ENCODE measurements around the gene NIT2.

DNA sequence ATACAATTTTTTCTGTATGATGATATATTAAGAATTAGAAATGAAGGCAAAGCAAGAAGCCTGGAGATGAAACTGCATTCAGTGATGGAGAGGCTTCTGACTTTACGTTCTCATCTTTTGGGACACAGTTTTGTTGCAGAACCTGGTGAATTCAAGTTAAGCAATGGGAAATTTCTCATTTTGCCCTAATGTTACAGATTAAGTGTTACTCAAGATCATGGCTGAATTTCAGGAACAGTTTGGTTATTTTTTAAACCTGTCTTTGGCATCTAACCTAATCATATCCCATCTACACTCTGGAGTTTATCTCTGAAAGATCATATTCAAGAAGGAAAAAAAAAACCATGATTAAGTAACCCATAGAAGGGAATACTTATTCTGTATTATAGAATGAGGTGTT, 6.0 kb downstream of the NIT2 start:
- TF ChIP-seq, protein P1, sequence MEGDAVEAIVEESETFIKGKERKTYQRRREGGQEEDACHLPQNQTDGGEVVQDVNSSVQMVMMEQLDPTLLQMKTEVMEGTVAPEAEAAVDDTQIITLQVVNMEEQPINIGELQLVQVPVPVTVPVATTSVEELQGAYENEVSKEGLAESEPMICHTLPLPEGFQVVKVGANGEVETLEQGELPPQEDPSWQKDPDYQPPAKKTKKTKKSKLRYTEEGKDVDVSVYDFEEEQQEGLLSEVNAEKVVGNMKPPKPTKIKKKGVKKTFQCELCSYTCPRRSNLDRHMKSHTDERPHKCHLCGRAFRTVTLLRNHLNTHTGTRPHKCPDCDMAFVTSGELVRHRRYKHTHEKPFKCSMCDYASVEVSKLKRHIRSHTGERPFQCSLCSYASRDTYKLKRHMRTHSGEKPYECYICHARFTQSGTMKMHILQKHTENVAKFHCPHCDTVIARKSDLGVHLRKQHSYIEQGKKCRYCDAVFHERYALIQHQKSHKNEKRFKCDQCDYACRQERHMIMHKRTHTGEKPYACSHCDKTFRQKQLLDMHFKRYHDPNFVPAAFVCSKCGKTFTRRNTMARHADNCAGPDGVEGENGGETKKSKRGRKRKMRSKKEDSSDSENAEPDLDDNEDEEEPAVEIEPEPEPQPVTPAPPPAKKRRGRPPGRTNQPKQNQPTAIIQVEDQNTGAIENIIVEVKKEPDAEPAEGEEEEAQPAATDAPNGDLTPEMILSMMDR (conservative IDR thresholded peaks at IDR 0.05; ENCODE audit: low read depth, low read length) = no peak
- TF ChIP-seq POLR2A (IDR thresholded peaks at IDR 0.05; ENCODE audit: low read depth, low read length) = no peak
- no peak for TF ChIP-seq SMC3 (IDR thresholded peaks at IDR 0.05; ENCODE audit: low read depth, low read length)
- TF ChIP-seq MXI1 (IDR thresholded peaks at IDR 0.05; ENCODE audit: borderline replicate concordance, low read depth, low read length) = no peak
- TF ChIP-seq, protein P2, sequence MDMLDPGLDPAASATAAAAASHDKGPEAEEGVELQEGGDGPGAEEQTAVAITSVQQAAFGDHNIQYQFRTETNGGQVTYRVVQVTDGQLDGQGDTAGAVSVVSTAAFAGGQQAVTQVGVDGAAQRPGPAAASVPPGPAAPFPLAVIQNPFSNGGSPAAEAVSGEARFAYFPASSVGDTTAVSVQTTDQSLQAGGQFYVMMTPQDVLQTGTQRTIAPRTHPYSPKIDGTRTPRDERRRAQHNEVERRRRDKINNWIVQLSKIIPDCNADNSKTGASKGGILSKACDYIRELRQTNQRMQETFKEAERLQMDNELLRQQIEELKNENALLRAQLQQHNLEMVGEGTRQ (IDR thresholded peaks at IDR 0.05; ENCODE audit: low read depth, low read length) = no peak
- TF ChIP-seq RAD21 (IDR thresholded peaks at IDR 0.05; ENCODE audit: low read length) = no peak
- TF ChIP-seq CEBPB (IDR thresholded peaks at IDR 0.05; ENCODE audit: low read depth, low read length) = no peak
- TF ChIP-seq BHLHE40 (IDR thresholded peaks at IDR 0.05; ENCODE audit: low read depth, low read length) = no peak
- no peak for TF ChIP-seq CHD1 (IDR thresholded peaks at IDR 0.05; ENCODE audit: low read depth, low read length)
- TF ChIP-seq MAZ (IDR thresholded peaks at IDR 0.05; ENCODE audit: borderline replicate concordance, low read depth, low read length) = no peak
- TF ChIP-seq RCOR1 (IDR thresholded peaks at IDR 0.05; ENCODE audit: insufficient replicate concordance, low read length) = no peak
- TF ChIP-seq NFE2L2 (IDR thresholded peaks at IDR 0.05; ENCODE audit: low read depth, low read length) = no peak
- TF ChIP-seq, protein P3, sequence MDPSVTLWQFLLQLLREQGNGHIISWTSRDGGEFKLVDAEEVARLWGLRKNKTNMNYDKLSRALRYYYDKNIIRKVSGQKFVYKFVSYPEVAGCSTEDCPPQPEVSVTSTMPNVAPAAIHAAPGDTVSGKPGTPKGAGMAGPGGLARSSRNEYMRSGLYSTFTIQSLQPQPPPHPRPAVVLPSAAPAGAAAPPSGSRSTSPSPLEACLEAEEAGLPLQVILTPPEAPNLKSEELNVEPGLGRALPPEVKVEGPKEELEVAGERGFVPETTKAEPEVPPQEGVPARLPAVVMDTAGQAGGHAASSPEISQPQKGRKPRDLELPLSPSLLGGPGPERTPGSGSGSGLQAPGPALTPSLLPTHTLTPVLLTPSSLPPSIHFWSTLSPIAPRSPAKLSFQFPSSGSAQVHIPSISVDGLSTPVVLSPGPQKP (IDR thresholded peaks at IDR 0.05; ENCODE audit: borderline replicate concordance, low read depth, low read length) = no peak
- no peak for TF ChIP-seq RFX5 (IDR thresholded peaks at IDR 0.05; ENCODE audit: low read depth, low read length)
